Measurements from ENCODE around the gene HOXA3.

DNA sequence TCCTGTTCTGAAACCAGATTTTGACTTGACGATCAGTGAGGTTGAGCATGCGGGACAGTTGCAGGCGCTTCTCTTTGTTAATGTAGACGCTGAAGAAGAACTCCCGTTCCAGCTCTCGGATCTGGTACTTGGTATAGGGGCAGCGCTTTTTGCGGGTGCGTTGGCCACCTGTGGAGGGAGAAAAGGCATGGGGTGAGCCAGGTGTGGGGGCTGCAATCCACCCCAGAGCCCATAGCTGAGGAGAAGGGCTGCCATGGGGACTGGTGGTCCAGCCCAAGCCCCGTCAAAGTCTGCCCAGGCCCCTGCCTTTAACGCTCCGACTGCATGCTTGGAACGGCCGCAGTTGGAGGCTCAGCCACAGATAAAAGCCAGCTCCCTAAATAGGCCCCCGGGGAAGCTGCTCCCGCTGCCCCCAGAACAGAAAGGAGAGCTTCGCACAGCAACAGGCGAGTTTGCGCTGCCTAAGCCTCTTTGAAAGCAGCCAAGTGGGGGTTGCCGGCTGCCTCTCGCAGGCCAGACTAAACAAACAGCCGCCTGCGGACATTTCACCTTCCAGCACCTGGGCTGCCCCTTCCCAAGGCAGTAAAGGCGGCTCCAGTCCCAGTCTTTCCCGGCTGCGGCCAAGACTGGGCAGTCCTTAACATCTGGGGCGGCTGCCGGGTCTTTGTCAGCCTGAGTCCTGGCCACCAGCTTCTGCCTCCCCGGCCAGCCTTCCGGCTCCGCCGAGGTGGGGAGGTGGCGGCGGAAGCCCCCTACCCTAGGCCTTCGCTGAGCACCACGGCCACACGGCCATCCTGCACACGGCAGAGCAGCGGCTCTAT is 30.7 kb upstream of the HOXA3 start:
- TF ChIP-seq, protein P1, sequence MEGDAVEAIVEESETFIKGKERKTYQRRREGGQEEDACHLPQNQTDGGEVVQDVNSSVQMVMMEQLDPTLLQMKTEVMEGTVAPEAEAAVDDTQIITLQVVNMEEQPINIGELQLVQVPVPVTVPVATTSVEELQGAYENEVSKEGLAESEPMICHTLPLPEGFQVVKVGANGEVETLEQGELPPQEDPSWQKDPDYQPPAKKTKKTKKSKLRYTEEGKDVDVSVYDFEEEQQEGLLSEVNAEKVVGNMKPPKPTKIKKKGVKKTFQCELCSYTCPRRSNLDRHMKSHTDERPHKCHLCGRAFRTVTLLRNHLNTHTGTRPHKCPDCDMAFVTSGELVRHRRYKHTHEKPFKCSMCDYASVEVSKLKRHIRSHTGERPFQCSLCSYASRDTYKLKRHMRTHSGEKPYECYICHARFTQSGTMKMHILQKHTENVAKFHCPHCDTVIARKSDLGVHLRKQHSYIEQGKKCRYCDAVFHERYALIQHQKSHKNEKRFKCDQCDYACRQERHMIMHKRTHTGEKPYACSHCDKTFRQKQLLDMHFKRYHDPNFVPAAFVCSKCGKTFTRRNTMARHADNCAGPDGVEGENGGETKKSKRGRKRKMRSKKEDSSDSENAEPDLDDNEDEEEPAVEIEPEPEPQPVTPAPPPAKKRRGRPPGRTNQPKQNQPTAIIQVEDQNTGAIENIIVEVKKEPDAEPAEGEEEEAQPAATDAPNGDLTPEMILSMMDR (IDR thresholded peaks at IDR 0.05) = no peak
- TF ChIP-seq POLR2AphosphoS5 (IDR thresholded peaks at IDR 0.05; ENCODE audit: low read depth, low read length) = no peak
